ENCODE data around the gene SLC8B1.

The SLC8B1 gene

DNA sequence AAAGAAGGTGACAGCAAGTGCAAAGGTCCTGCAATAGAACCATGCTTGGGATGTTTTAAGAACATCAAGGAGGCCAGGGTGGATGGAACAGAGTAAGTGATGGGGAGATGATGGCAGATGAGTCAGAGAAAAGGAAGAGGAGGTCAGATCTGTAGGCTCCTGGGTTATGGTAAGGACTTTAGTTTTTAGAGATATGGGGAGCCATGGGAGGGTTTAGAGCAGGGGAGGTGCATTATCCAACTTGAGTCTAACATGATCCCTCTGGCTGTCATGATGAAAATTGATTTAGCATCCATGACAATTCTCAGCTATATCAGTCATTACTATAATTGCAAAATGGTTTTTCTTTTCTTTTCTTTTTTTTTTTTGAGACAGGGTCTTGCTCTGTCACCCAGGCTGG lies 16.2 kb upstream of the SLC8B1 start:
- Histone ChIP-seq H3K4me2 (ENCODE audit: low read length) (no peak overlapping the region), H2AFZ (ENCODE audit: low read length) (no peak overlapping the region), H3K27me3 (ENCODE audit: insufficient read depth, low read length) (no peaks in the 10 kb centered on the region), H3K36me3 (ENCODE audit: insufficient read depth, low read length) (no peaks in the 10 kb centered on the region), H4K20me1 (ENCODE audit: insufficient read depth, low read length) (no peaks in the 10 kb centered on the region), H3K9ac (ENCODE audit: low read length) (no peak overlapping the region), H3K27ac (ENCODE audit: low read depth, low read length, poor library complexity, severe bottlenecking) (no peak overlapping the region), H3F3A (ENCODE audit: insufficient read depth, low read length) (no peaks in the 10 kb centered on the region), H3K4me1 (ENCODE audit: insufficient read depth, low read length, severe bottlenecking) (no peaks in the 10 kb centered on the region), H3K79me2 (ENCODE audit: insufficient read depth, low read length) (no peaks in the 10 kb centered on the region), H3K4me3 (ENCODE audit: low read depth, low read length, poor library complexity, severe bottlenecking) (no peak overlapping the region), H3K9me3 (ENCODE audit: low read length) (no peaks in the 10 kb centered on the region), H3K9me2 (ENCODE audit: low read depth, low read length) (no peaks in the 10 kb centered on the region)
- TF ChIP-seq EZH2 (IDR thresholded peaks at IDR 0.05; ENCODE audit: borderline replicate concordance, low read length), result no peak
- TF ChIP-seq, protein P1, sequence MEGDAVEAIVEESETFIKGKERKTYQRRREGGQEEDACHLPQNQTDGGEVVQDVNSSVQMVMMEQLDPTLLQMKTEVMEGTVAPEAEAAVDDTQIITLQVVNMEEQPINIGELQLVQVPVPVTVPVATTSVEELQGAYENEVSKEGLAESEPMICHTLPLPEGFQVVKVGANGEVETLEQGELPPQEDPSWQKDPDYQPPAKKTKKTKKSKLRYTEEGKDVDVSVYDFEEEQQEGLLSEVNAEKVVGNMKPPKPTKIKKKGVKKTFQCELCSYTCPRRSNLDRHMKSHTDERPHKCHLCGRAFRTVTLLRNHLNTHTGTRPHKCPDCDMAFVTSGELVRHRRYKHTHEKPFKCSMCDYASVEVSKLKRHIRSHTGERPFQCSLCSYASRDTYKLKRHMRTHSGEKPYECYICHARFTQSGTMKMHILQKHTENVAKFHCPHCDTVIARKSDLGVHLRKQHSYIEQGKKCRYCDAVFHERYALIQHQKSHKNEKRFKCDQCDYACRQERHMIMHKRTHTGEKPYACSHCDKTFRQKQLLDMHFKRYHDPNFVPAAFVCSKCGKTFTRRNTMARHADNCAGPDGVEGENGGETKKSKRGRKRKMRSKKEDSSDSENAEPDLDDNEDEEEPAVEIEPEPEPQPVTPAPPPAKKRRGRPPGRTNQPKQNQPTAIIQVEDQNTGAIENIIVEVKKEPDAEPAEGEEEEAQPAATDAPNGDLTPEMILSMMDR (IDR thresholded peaks at IDR 0.05; ENCODE audit: low read length), result no peak

DNA sequence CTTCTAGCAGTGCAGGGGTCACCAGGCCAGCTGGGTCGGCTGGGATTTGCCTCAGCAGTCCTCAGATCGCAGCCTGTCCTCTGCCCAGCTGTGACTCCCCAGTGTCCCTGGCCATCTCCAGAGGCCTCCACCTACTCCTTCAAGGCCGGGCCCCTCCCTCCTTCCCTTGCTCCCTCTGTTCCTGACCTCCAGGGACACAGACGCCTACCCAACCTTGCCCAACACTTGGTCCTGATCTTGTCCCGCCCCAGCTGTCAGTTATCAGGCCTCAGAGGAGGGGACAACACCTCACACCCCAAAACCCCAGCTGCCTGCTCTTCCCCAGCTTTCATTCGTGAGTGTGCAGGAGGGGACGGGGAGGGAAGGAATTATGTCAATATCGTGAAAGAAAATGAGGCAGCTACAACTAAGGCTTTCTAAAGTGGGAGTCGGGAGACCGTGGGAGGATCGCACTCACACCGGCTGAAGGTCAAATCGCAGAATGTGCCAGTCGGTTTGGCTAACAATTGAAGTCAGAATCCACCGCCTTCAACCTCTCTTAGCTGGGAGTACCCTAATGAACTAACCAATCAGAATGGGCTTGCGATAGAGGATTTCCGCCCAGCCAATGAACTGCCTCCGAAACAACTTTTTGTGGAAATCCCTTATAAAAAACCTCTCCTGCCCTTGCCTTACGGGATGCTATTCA lies 14.1 kb upstream of the SLC8B1 start:
- Histone ChIP-seq H3K4me2 (ENCODE audit: low read length) (no peak overlapping the region), H4K20me1 (ENCODE audit: insufficient read depth, low read length) (no peaks in the 10 kb centered on the region)

DNA sequence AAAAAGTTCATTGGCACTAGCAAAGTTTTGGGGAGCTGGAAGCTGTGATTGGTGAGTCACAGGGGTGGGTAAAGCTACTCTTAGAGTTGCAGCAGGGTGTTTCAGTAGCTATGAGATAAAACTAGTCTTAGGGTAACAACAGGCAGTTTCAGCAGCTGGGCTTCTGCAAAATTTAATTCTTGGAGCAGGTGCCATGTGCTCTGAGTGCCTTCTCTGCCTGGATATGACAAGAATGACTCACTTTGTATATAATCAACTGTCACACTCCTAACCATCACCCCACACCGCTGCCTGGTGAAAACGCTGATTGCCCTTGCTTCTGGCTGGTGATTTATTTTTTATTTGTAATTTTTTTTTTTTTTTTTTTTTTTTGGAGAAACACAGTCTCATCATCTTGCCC lies 13.0 kb upstream of the SLC8B1 start:
- H3K4me1 ChIP-seq (ENCODE audit: insufficient read depth, low read length, severe bottlenecking), result no peaks in the 10 kb centered on the region
- H3K27me3 ChIP-seq (ENCODE audit: insufficient read depth, low read length), result no peaks in the 10 kb centered on the region
- H3F3A ChIP-seq (ENCODE audit: insufficient read depth, low read length), result no peaks in the 10 kb centered on the region
- H3K9me2 ChIP-seq (ENCODE audit: low read depth, low read length), result no peaks in the 10 kb centered on the region
- no peak overlapping the region for H3K4me3 ChIP-seq (ENCODE audit: low read depth, low read length, poor library complexity, severe bottlenecking)
- no peaks in the 10 kb centered on the region for H3K9me3 ChIP-seq (ENCODE audit: low read length)
- no peaks in the 10 kb centered on the region for H3K36me3 ChIP-seq (ENCODE audit: insufficient read depth, low read length)
- H2AFZ ChIP-seq (ENCODE audit: low read length), result no peak overlapping the region
- no peak overlapping the region for H3K9ac ChIP-seq (ENCODE audit: low read length)
- no peaks in the 10 kb centered on the region for H3K79me2 ChIP-seq (ENCODE audit: insufficient read depth, low read length)
- no peak overlapping the region for H3K27ac ChIP-seq (ENCODE audit: low read depth, low read length, poor library complexity, severe bottlenecking)
- H4K20me1 ChIP-seq (ENCODE audit: insufficient read depth, low read length), result no peaks in the 10 kb centered on the region
- no peak overlapping the region for H3K4me2 ChIP-seq (ENCODE audit: low read length)
- no peak for TF ChIP-seq EZH2 (IDR thresholded peaks at IDR 0.05; ENCODE audit: borderline replicate concordance, low read length)
- TF ChIP-seq, protein P1 (IDR thresholded peaks at IDR 0.05; ENCODE audit: low read length), result no peak

More for the DNA sequence above, 14.1 kb upstream of the SLC8B1 start:
- Histone ChIP-seq H3K36me3 (ENCODE audit: insufficient read depth, low read length) (no peaks in the 10 kb centered on the region), H3F3A (ENCODE audit: insufficient read depth, low read length) (no peaks in the 10 kb centered on the region), H3K9me3 (ENCODE audit: low read length) (no peaks in the 10 kb centered on the region), H2AFZ (ENCODE audit: low read length) (no peak overlapping the region), H3K79me2 (ENCODE audit: insufficient read depth, low read length) (no peaks in the 10 kb centered on the region), H3K4me3 (ENCODE audit: low read depth, low read length, poor library complexity, severe bottlenecking) (no peak overlapping the region), H3K4me1 (ENCODE audit: insufficient read depth, low read length, severe bottlenecking) (no peaks in the 10 kb centered on the region), H3K9ac (ENCODE audit: low read length) (no peak overlapping the region), H3K9me2 (ENCODE audit: low read depth, low read length) (no peaks in the 10 kb centered on the region), H3K27ac (ENCODE audit: low read depth, low read length, poor library complexity, severe bottlenecking) (no peak overlapping the region), H3K27me3 (ENCODE audit: insufficient read depth, low read length) (no peaks in the 10 kb centered on the region)
- TF ChIP-seq, protein P1 (IDR thresholded peaks at IDR 0.05; ENCODE audit: low read length), result no peak
- TF ChIP-seq EZH2 (IDR thresholded peaks at IDR 0.05; ENCODE audit: borderline replicate concordance, low read length), result no peak
